Lower leg skin (tissue), 4 donors: ENCODE data around the gene TSPAN16. TPM values are rescaled to one million over a fixed set of nuclear protein-coding genes. Genes with fewer than 3 reads are reported as not detected.
"Not testable (repeated sequence)": the region's sequence is repeated elsewhere in the genome, so short reads cannot be mapped to it uniquely, and the experiment has no call there.

Experiments used
- DNase-seq, 2 donors: peaks; one replicate each; pipeline ENCODE4 v3.0.0-alpha.2; 2019; ENCODE audit warnings: low spot score in 2 of 2
- H3K4me3 ChIP-seq: fragments of 200-600 bp; sonication (generic); 2 replicates; pipeline ENCODE4 v1.5.1; 2017; ENCODE audit warnings: mild to moderate bottlenecking, low read depth; ENCODE audit not compliant: poor library complexity, severe bottlenecking
- POLR2A ChIP-seq, 2 donors: fragments of 450-650 bp; IDR thresholded peaks; one replicate each; pipeline ENCODE4 v1.6.1; 2016 to 2017; ENCODE audit warnings: antibody characterized with exemption in 2 of 2, mild to moderate bottlenecking in 1 of 2, moderate library complexity in 1 of 2
- WGBS, 2 donors: methylation state at CpG; one replicate each; pipeline ENCODE4 v1.1.5; 2018; 5-methylcytosine and 5-hydroxymethylcytosine counted together
- intact Hi-C: fragments of 100-400 bp; cut with DNase I; formaldehyde crosslinking; loops from one replicate; pipeline ENCODE4 v1.15.0; 2023; ENCODE audit warnings: low total_unique reads
- total RNA-seq, 4 donors: library from RNA; depleted of rRNA; stranded (reverse); fragments of >200 nt; gene quantifications; one replicate each; pipeline ENCODE4 v1.1.0, GENCODE V29; 2016
- TF ChIP-seq, protein P1 (sequence below), 3 donors: fragments of 450-650 bp; IDR thresholded peaks; one replicate each; pipeline ENCODE4 v1.5.1; 2016; ENCODE audit warnings: antibody characterized with exemption in 3 of 3, mild to moderate bottlenecking in 3 of 3, moderate library complexity in 2 of 3

The TSPAN16 gene
- total RNA-seq, 4 donors from 2014 or later = not detected

DNA sequence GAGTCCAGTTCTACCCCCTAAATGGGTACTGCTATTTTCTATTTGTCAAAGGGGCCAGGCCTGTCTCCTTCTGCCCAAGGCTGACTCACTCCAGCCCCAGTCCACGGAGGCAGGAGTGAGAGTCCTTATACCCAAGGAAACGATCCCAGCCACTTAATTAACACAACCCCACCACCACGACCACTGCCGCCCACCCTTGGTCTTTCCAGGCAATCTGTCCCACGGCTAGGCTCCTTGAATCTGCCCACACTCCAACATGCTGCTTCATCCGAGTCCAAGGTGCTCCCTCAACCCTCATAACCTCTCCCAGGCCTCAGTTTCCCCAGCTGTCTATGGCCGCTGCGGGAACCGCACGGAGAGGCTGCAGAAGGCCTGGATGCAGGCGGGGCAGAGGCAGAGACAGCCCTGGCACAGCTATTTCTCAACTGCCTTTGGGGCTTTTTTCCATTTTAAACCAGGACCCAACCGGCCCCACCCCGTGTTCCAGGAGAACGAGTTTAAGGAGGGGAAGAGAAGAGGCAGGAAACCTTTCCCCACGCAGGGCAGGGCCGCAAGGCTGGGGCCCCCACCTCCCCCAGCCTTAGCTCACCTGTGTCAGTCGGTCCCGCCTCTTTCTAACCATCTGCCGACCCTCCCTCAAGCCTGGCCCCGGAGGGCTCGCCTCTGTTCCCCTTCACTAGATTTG lies 42.8 kb downstream of the TSPAN16 start:
- DNase-seq = no peak
- TF ChIP-seq, protein P1, sequence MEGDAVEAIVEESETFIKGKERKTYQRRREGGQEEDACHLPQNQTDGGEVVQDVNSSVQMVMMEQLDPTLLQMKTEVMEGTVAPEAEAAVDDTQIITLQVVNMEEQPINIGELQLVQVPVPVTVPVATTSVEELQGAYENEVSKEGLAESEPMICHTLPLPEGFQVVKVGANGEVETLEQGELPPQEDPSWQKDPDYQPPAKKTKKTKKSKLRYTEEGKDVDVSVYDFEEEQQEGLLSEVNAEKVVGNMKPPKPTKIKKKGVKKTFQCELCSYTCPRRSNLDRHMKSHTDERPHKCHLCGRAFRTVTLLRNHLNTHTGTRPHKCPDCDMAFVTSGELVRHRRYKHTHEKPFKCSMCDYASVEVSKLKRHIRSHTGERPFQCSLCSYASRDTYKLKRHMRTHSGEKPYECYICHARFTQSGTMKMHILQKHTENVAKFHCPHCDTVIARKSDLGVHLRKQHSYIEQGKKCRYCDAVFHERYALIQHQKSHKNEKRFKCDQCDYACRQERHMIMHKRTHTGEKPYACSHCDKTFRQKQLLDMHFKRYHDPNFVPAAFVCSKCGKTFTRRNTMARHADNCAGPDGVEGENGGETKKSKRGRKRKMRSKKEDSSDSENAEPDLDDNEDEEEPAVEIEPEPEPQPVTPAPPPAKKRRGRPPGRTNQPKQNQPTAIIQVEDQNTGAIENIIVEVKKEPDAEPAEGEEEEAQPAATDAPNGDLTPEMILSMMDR (IDR thresholded peaks at IDR 0.05) = no peak
- no peak for TF ChIP-seq POLR2A (IDR thresholded peaks at IDR 0.05)
- WGBS, 2 donors = 10 to 14% methylated on average over 21 of the region's 21 CpGs
- H3K4me3 ChIP-seq = peak overlapping the region; percentile 84
- intact Hi-C loops = no loop called here

DNA sequence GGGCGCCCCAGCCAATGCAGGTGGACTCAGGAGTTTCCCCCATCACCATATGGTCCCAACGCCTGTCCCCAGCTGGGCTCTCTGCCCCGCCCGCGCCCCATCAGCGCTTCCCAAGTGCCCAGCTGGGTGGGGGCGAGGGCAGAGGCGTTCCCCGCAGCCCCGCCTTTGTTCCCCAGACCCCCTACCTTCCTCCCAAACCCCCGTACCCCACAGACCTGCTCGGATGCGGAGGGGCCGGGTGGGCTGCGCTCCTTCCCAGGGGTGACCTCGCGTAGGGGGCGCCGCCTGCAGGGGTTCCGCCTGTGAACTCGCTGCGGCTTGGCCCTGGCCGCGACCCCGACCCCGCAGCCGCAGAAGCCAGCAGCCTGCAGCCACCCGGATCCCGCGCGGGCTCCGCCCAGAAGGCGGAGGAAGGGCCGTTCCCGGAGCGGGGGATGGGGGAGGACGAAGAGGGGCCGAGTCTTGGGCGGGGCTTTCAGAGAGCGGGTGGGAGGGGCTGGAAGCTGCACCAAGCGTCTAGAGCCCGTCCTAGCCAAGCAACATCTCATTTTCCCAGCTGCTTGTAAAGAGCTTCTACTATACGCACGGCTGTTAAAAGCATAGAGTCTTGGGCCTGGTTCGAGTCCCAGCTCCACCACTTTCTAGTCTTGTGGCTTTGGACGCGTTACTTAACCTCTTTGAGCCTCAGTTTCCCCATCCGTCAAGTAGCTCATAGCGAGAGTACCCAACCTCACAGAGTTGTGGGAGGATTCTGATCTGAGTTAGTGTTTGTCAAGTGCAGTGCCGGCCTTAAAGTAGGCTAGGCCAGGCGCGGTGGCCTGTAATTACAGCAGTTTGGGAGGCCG lies 43.5 kb downstream of the TSPAN16 start, which contains the start of gene RAB3D:
Gene RAB3D (minus strand): TSS at position 404 of the 845 bp plus-strand sequence. CDS start 2,258 bp downstream, outside the sequence.
- intact Hi-C loops = no loop called here
- WGBS, 2 donors = 5 to 8% methylated on average over 37 to 43 of the region's 53 CpGs
- TF ChIP-seq POLR2A (IDR thresholded peaks at IDR 0.05) = no peak
- TF ChIP-seq, protein P1 (IDR thresholded peaks at IDR 0.05) = no peak
- H3K4me3 ChIP-seq = peak within 1 kb of the TSS; percentile 84
- peak; percentile 91 to 99 for DNase-seq

DNA sequence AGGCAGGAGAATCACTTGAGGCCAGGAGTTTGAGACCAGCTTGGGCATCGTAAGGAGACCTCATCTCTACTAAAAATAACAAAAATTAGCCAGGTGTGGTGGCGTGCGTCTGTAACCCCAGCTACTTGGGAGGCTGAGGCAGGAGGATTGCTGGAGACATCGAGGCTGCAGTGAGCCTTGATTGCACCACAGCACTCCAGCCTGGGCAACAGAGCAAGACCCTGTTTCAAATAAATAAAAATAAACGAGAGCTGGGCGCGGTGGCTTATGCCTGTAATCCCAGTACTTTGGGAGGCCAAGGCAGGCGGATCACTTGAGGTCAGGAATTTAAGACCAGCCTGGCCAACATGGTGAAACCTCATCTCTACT lies 44.1 kb downstream of the TSPAN16 start:
- H3K4me3 ChIP-seq, DNase-seq, intact Hi-C loops: not testable (repeated sequence)
- 81 to 82% methylated on average over 8 of the region's 8 CpGs for WGBS, 2 donors

DNA sequence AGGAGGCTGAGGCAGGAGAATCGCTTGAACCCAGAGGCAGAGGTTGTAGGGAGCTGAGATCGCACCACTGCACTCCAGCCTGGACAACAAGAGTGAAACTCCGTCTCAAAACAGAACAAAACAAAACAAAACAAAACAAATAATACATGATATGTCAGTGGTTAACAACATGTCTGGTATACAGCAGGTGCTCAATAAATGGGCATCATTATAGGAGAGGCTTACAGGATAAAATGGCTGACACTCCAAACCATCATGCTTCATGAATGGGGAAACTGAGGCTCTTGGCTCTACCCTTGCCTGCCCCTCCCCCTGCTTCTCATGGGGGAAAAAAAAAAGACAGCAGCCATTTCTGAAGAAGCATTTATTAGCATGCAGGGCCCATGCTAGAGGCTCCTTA lies 46.5 kb downstream of the TSPAN16 start:
- DNase-seq = no peak
- intact Hi-C loops = no loop called here

DNA sequence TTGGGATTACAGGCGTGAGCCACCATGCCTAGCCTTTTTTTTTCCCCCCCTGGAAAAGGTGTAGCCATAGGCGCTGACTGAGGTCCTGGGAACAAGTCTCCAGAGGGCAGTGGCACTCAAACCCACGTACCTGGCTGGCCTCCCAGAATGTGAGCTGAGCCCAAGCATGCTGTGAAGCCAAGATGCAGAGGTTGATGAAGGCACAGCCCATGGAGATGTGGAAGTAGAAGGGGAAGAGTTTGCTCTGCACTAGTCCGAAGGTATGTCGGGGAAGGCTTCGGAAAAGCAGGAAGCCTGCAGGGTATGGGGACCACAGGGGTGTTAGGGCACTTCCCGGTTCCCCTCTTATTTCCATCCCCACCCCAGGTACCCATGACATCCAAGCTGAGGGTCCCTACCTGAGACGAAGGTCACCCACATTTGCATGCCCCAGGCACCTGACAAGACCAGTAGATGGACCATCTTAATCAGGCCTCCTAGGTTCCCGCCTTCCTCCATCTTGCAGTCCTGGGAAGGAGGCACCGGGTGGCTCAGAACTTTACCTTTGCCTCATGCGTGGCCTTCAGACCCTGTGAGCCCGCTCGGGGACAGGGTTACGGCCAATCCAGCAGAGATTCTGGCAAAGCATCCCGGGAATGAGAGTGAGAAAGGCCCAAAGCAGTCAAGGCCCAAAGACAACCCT lies 49.3 kb downstream of the TSPAN16 start:
- intact Hi-C loops = no loop called here
- 45 to 46% methylated on average over 15 of the region's 15 CpGs for WGBS, 2 donors
- TF ChIP-seq, protein P1 (IDR thresholded peaks at IDR 0.05) = no peak
- TF ChIP-seq POLR2A (IDR thresholded peaks at IDR 0.05) = no peak
- H3K4me3 ChIP-seq = no peak overlapping the region
- DNase-seq = no peak

More for the DNA sequence above, 46.5 kb downstream of the TSPAN16 start:
- 88 to 91% methylated on average over 3 of the region's 3 CpGs for WGBS, 2 donors
- H3K4me3 ChIP-seq = no peak overlapping the region
- TF ChIP-seq POLR2A (IDR thresholded peaks at IDR 0.05) = no peak
- TF ChIP-seq, protein P1 (IDR thresholded peaks at IDR 0.05) = no peak
